ENCODE results near the gene YTHDF1. TPM values are rescaled to one million over a fixed set of nuclear protein-coding genes. Genes with fewer than 3 reads are reported as not detected.

YTHDF1 gene
- polyA plus RNA-seq, 2 of the 4 experiments (the other 2 are of a cell fraction) = 31.8 to 37.9 TPM

DNA sequence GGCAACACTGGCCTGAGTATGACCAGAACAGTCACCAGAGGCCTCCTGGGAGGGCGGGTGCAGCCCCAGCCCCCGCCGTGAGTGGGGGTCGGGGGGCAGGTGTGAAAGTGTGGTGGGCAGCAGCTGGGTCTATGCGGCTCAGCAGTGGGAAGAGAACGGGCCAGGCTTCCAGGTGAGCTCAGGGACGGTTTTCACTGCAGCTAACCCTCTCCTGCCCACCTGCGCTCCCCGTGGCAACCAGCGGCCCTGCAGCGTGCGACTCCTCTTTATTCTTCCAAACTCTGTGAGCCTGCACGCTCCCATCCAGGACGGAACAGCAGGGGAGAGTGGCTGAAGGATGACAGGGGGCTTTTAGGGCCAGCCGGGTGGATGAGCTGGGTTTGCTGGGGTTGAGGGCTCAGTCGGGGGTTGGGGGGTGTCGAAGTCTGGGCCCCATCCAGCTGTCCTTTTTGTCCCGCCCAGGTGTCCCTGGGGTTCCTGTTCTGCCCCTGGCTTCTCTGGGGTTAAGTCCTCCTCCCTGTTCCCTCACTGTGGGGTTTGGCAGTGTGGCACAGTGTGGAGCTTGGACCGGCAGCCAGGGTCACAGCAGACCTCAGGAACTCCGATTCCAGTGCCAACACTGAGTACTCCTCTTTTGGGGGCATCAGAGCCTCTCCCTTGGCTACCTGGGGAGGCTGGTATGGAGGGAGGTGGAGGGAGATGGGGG, 18.9 kb upstream of the YTHDF1 start:
- TF ChIP-seq, protein P1, sequence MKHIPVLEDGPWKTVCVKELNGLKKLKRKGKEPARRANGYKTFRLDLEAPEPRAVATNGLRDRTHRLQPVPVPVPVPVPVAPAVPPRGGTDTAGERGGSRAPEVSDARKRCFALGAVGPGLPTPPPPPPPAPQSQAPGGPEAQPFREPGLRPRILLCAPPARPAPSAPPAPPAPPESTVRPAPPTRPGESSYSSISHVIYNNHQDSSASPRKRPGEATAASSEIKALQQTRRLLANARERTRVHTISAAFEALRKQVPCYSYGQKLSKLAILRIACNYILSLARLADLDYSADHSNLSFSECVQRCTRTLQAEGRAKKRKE (CRISPR knock-in tag; IDR thresholded peaks at IDR 0.05; ENCODE audit: low read depth) = no peak
- TF ChIP-seq RAD21 (conservative IDR thresholded peaks at IDR 0.05 in 1 of 2, IDR thresholded peaks at IDR 0.05 in 1 of 2) (peak in 1 of 2 experiments; percentile 34; a peak in 4 of 5 replicates), TFCP2L1 (CRISPR knock-in tag; IDR thresholded peaks at IDR 0.05) (no peak), CBX8 (IDR thresholded peaks at IDR 0.05) (no peak), HDAC2 (IDR thresholded peaks at IDR 0.05) (no peak), NR3C1 (IDR thresholded peaks at IDR 0.05) (no peak), FOXS1 (CRISPR knock-in tag; IDR thresholded peaks at IDR 0.05) (no peak), SMC3 (IDR thresholded peaks at IDR 0.05) (0 out of 3 replicates have a peak, but pooled peaks have one; percentile 1), HOXA7 (CRISPR knock-in tag; IDR thresholded peaks at IDR 0.05) (no peak)
- TF ChIP-seq, protein P2, sequence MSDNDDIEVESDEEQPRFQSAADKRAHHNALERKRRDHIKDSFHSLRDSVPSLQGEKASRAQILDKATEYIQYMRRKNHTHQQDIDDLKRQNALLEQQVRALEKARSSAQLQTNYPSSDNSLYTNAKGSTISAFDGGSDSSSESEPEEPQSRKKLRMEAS (IDR thresholded peaks at IDR 0.05) = peak; percentile 54
- TF ChIP-seq, protein P3, sequence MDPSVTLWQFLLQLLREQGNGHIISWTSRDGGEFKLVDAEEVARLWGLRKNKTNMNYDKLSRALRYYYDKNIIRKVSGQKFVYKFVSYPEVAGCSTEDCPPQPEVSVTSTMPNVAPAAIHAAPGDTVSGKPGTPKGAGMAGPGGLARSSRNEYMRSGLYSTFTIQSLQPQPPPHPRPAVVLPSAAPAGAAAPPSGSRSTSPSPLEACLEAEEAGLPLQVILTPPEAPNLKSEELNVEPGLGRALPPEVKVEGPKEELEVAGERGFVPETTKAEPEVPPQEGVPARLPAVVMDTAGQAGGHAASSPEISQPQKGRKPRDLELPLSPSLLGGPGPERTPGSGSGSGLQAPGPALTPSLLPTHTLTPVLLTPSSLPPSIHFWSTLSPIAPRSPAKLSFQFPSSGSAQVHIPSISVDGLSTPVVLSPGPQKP (IDR thresholded peaks at IDR 0.05; ENCODE audit: low read depth, low read length) = no peak
- TF ChIP-seq, protein P4, sequence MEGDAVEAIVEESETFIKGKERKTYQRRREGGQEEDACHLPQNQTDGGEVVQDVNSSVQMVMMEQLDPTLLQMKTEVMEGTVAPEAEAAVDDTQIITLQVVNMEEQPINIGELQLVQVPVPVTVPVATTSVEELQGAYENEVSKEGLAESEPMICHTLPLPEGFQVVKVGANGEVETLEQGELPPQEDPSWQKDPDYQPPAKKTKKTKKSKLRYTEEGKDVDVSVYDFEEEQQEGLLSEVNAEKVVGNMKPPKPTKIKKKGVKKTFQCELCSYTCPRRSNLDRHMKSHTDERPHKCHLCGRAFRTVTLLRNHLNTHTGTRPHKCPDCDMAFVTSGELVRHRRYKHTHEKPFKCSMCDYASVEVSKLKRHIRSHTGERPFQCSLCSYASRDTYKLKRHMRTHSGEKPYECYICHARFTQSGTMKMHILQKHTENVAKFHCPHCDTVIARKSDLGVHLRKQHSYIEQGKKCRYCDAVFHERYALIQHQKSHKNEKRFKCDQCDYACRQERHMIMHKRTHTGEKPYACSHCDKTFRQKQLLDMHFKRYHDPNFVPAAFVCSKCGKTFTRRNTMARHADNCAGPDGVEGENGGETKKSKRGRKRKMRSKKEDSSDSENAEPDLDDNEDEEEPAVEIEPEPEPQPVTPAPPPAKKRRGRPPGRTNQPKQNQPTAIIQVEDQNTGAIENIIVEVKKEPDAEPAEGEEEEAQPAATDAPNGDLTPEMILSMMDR (IDR thresholded peaks at IDR 0.05) = peak; percentile 33; the same call in 2 of the 3 replicates
- ATAC-seq = peak; percentile 48 to 67
- WGBS (ENCODE audit: missing lambda C conversion rate) = 9% methylated on average over 15 of the region's 20 CpGs
- peak overlapping the region; percentile 73 for H3K4me2 ChIP-seq
- no peak overlapping the region for H3K4me3 ChIP-seq
- DNase-seq (ENCODE audit: low read depth in 1 of 2, low spot score in 1 of 2) = peak; percentile 63 to 78
- H3K27ac ChIP-seq = peak overlapping the region; percentile 96 to 99
- H3K4me1 ChIP-seq = peaks cover 92% of the 10 kb centered on the region
- ChIA-PET CTCF (interaction anchor here (0.6 to 8.9 kb wide), 16 partner anchors 10 to 162 kb away, joined by 3 to 178 read pairs (median 6); partner anchors contain the start of genes NKAIN4 and YTHDF1), POLR2A (interaction anchor here (1.8 to 2.0 kb wide), 2 partner anchors 11 to 18 kb away, joined by 6 to 14 read pairs; no protein-coding TSS in a partner anchor)
- FAIRE-seq = no peak
- H3K9me3 ChIP-seq = no peaks in the 10 kb centered on the region

DNA sequence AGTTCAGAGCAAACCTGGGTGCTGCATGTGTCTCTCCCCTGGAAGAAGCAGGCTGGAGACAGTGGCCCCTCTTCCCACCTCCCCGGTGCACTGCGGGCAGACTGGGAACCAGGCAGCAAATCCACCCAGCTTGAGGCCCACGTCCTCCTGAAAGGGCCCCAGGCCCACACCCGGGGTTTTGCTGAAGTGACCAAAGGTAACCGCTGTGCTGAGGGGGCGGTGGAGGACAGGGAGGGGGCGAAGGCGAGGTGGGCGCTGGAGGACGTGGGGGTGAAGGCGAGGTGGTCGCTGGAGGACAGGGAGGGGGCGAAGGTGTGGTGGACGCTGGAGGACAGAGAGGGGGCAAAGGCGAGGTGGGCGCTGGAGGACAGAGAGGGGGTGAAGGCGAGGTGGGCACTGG, 18.0 kb upstream of the YTHDF1 start:
- TF ChIP-seq ZSCAN20 (CRISPR knock-in tag; IDR thresholded peaks at IDR 0.05) (no peak), CHD4 (IDR thresholded peaks at IDR 0.05; ENCODE audit: borderline replicate concordance) (no peak), RFX5 (IDR thresholded peaks at IDR 0.05) (no peak), KDM1A (IDR thresholded peaks at IDR 0.05; ENCODE audit: low read depth) (no peak), FOSB (CRISPR knock-in tag; IDR thresholded peaks at IDR 0.05) (no peak)
- TF ChIP-seq, protein P4 (IDR thresholded peaks at IDR 0.05) = no peak
- TF ChIP-seq, protein P5, sequence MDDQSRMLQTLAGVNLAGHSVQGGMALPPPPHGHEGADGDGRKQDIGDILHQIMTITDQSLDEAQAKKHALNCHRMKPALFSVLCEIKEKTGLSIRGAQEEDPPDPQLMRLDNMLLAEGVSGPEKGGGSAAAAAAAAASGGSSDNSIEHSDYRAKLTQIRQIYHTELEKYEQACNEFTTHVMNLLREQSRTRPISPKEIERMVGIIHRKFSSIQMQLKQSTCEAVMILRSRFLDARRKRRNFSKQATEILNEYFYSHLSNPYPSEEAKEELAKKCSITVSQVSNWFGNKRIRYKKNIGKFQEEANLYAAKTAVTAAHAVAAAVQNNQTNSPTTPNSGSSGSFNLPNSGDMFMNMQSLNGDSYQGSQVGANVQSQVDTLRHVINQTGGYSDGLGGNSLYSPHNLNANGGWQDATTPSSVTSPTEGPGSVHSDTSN (IDR thresholded peaks at IDR 0.05) = no peak
- CTCF ChIA-PET = interaction anchor here (1.0 to 8.9 kb wide), 10 partner anchors 10 to 76 kb away, joined by 3 to 178 read pairs (median 6); partner anchors contain the start of genes NKAIN4 and YTHDF1
- peak overlapping the region; percentile 96 to 99 for H3K27ac ChIP-seq
- H3K9me3 ChIP-seq = no peaks in the 10 kb centered on the region
- no peak overlapping the region for H3K4me3 ChIP-seq
- FAIRE-seq = no peak
- H3K4me1 ChIP-seq = peaks cover 98% of the 10 kb centered on the region
- H3K4me2 ChIP-seq = peak overlapping the region; percentile 73
- no peak for DNase-seq (ENCODE audit: low read depth in 1 of 2, low spot score in 1 of 2)
- ATAC-seq = no peak
- 93% methylated on average over 13 of the region's 17 CpGs for WGBS (ENCODE audit: missing lambda C conversion rate)
- POLR2A ChIA-PET = interaction anchor here (1.7 kb wide), 1 partner anchor 10 kb away, joined by 13 read pairs; no protein-coding TSS in a partner anchor
